ENCODE measurements around the gene RAI14. TPM values are rescaled to one million over a fixed set of nuclear protein-coding genes. Genes with fewer than 3 reads are reported as not detected.
"Not testable (repeated sequence)": the region's sequence is repeated elsewhere in the genome, so short reads cannot be mapped to it uniquely, and the experiment has no call there.

RAI14 gene
- total RNA-seq, 2 experiments from 2014 or later, result 7.9 to 9.0 TPM

GRCh38 chr5:34737731-34738130, 81.6 kb downstream of the RAI14 start:
- Mint-ChIP-seq H3K4me3 (no peak overlapping the region), H3K4me1 (no peaks in the 10 kb centered on the region), H3K27me3 (peaks cover 14% of the 10 kb centered on the region), H3K36me3 (no peaks in the 10 kb centered on the region), H3K27ac (no peak overlapping the region), H3K9me3 (no peaks in the 10 kb centered on the region)
- DNase-seq, result no peak

GRCh38 chr5:34738381-34738780, 82.3 kb downstream of the RAI14 start:
- H3K27ac Mint-ChIP-seq, result no peak overlapping the region
- H3K9me3 Mint-ChIP-seq, result no peaks in the 10 kb centered on the region
- H3K27me3 Mint-ChIP-seq, result peaks cover 14% of the 10 kb centered on the region
- DNase-seq, result no peak
- H3K4me3 Mint-ChIP-seq, result no peak overlapping the region
- H3K36me3 Mint-ChIP-seq, result no peaks in the 10 kb centered on the region
- no peaks in the 10 kb centered on the region for H3K4me1 Mint-ChIP-seq

- no peak overlapping the region for H3K4me3 Mint-ChIP-seq
- H3K27me3 Mint-ChIP-seq, result peaks cover 14% of the 10 kb centered on the region
- no peak for DNase-seq
- H3K27ac Mint-ChIP-seq, result no peak overlapping the region
- no peaks in the 10 kb centered on the region for H3K9me3 Mint-ChIP-seq
- no peaks in the 10 kb centered on the region for H3K36me3 Mint-ChIP-seq
- no peaks in the 10 kb centered on the region for H3K4me1 Mint-ChIP-seq
Observed at GRCh38 chr5:34740389-34740806, 84.3 kb downstream of the RAI14 start.

- Mint-ChIP-seq H3K27ac (no peak overlapping the region), H3K4me1 (no peaks in the 10 kb centered on the region), H3K36me3 (no peaks in the 10 kb centered on the region), H3K4me3 (no peak overlapping the region), H3K27me3 (peaks cover 19% of the 10 kb centered on the region), H3K9me3 (no peaks in the 10 kb centered on the region)
- DNase-seq, result no peak
Observed at GRCh38 chr5:34742061-34742460, 85.9 kb downstream of the RAI14 start.

GRCh38 chr5:34743878-34744277, 87.8 kb downstream of the RAI14 start:
- no peaks in the 10 kb centered on the region for H3K36me3 Mint-ChIP-seq
- H3K27me3 Mint-ChIP-seq, result peaks cover 11% of the 10 kb centered on the region
- H3K4me1 Mint-ChIP-seq, result no peaks in the 10 kb centered on the region
- no peaks in the 10 kb centered on the region for H3K9me3 Mint-ChIP-seq
- H3K4me3 Mint-ChIP-seq, result no peak overlapping the region
- DNase-seq, result no peak
- no peak overlapping the region for H3K27ac Mint-ChIP-seq

- H3K27ac Mint-ChIP-seq, result no peak overlapping the region
- H3K27me3 Mint-ChIP-seq, result peaks cover 6% of the 10 kb centered on the region
- no peak overlapping the region for H3K4me3 Mint-ChIP-seq
- no peaks in the 10 kb centered on the region for H3K4me1 Mint-ChIP-seq
- H3K36me3 Mint-ChIP-seq, result no peaks in the 10 kb centered on the region
- DNase-seq, result no peak
- H3K9me3 Mint-ChIP-seq, result no peaks in the 10 kb centered on the region
Observed at GRCh38 chr5:34748431-34748830, 92.3 kb downstream of the RAI14 start.

- no peak for DNase-seq
- Mint-ChIP-seq H3K36me3 (no peaks in the 10 kb centered on the region), H3K9me3 (no peaks in the 10 kb centered on the region), H3K4me1 (no peaks in the 10 kb centered on the region), H3K27me3 (peaks cover 6% of the 10 kb centered on the region), H3K27ac (no peak overlapping the region), H3K4me3 (no peak overlapping the region)
Observed at GRCh38 chr5:34749431-34749873, 93.3 kb downstream of the RAI14 start.

- Mint-ChIP-seq H3K9me3 (no peaks in the 10 kb centered on the region), H3K27me3 (peaks cover 6% of the 10 kb centered on the region), H3K27ac (no peak overlapping the region), H3K4me1 (no peaks in the 10 kb centered on the region), H3K36me3 (no peaks in the 10 kb centered on the region), H3K4me3 (no peak overlapping the region)
- DNase-seq, result no peak
Observed at GRCh38 chr5:34750206-34750605, 94.1 kb downstream of the RAI14 start.

- no peak overlapping the region for H3K27ac Mint-ChIP-seq
- H3K36me3 Mint-ChIP-seq, result no peaks in the 10 kb centered on the region
- no peaks in the 10 kb centered on the region for H3K27me3 Mint-ChIP-seq
- H3K4me1 Mint-ChIP-seq, result no peaks in the 10 kb centered on the region
- DNase-seq, result no peak
- H3K4me3 Mint-ChIP-seq, result no peak overlapping the region
- H3K9me3 Mint-ChIP-seq, result no peaks in the 10 kb centered on the region
Observed at GRCh38 chr5:34751807-34752736, 95.9 kb downstream of the RAI14 start.

- not testable (repeated sequence) for H3K27ac Mint-ChIP-seq, H3K9me3 Mint-ChIP-seq, H3K27me3 Mint-ChIP-seq, H3K4me3 Mint-ChIP-seq, H3K36me3 Mint-ChIP-seq, DNase-seq, H3K4me1 Mint-ChIP-seq
Observed at GRCh38 chr5:34753236-34753635, 97.1 kb downstream of the RAI14 start.

- H3K4me3 Mint-ChIP-seq, result no peak overlapping the region
- no peak for DNase-seq
- no peak overlapping the region for H3K27ac Mint-ChIP-seq
- no peaks in the 10 kb centered on the region for H3K27me3 Mint-ChIP-seq
- no peaks in the 10 kb centered on the region for H3K36me3 Mint-ChIP-seq
- no peaks in the 10 kb centered on the region for H3K9me3 Mint-ChIP-seq
- H3K4me1 Mint-ChIP-seq, result no peaks in the 10 kb centered on the region
Observed at GRCh38 chr5:34755926-34756325, 99.8 kb downstream of the RAI14 start.

GRCh38 chr5:34756781-34757624, 100.9 kb downstream of the RAI14 start:
- no peak for DNase-seq
- H3K36me3 Mint-ChIP-seq, result no peaks in the 10 kb centered on the region
- no peak overlapping the region for H3K27ac Mint-ChIP-seq
- no peak overlapping the region for H3K4me3 Mint-ChIP-seq
- H3K4me1 Mint-ChIP-seq, result no peaks in the 10 kb centered on the region
- no peaks in the 10 kb centered on the region for H3K27me3 Mint-ChIP-seq
- no peaks in the 10 kb centered on the region for H3K9me3 Mint-ChIP-seq

GRCh38 chr5:34758514-34758913, 102.4 kb downstream of the RAI14 start:
- H3K36me3 Mint-ChIP-seq, result no peaks in the 10 kb centered on the region
- no peaks in the 10 kb centered on the region for H3K9me3 Mint-ChIP-seq
- H3K4me1 Mint-ChIP-seq, result no peaks in the 10 kb centered on the region
- no peak overlapping the region for H3K27ac Mint-ChIP-seq
- H3K4me3 Mint-ChIP-seq, result no peak overlapping the region
- no peaks in the 10 kb centered on the region for H3K27me3 Mint-ChIP-seq
- no peak for DNase-seq

- not testable (repeated sequence) for DNase-seq, H3K27me3 Mint-ChIP-seq, H3K27ac Mint-ChIP-seq, H3K4me3 Mint-ChIP-seq, H3K36me3 Mint-ChIP-seq, H3K9me3 Mint-ChIP-seq, H3K4me1 Mint-ChIP-seq
Observed at GRCh38 chr5:34759213-34759612, 103.1 kb downstream of the RAI14 start.

GRCh38 chr5:34765662-34766061, 109.5 kb downstream of the RAI14 start:
- DNase-seq, result no peak
- Mint-ChIP-seq H3K27me3 (peaks cover 12% of the 10 kb centered on the region), H3K9me3 (no peaks in the 10 kb centered on the region), H3K4me3 (no peak overlapping the region), H3K27ac (no peak overlapping the region), H3K36me3 (no peaks in the 10 kb centered on the region), H3K4me1 (no peaks in the 10 kb centered on the region)

Measured in activated naive CD8-positive, alpha-beta T cell treated with anti-CD3 and anti-CD28 coated beads for 36 hours (primary cell).